Activated effector memory CD4-positive, alpha-beta T cell treated with Interleukin-2 at 50 U/mL for 16 hours (primary cell): ENCODE measurements around the gene SNUPN.

Source experiments
- DNase-seq: peaks from one replicate; pipeline ENCODE4 v3.0.0-alpha.2; 2020

The SNUPN gene

GRCh38 chr15:75625542-75626347 is at the start of gene SNUPN:
Gene SNUPN, minus strand, starts transcription at chr15:75625725. Its CDS starts 4,674 bp downstream, at chr15:75621051.
- DNase-seq = peak; percentile 91

DNA sequence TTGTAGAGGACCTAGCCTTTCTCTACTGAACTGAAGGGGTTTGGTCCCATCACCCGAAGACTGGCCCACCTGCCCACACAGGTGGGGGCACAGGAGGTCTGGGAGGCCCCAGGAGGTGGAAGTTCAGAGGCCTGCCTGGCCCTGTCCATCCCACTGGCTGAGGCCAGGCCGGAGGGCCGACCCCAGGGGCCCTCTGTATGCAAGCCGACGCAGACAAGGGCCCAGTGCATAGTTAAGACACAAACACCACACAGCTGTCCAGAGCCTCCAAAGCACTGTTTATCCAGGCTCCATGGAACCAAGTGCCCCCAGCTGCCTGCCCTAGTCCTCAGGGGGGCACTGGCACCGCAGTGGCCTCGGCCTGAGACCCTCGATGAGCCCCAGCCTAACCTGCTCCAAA is 48.8 kb upstream of the SNUPN start:
- DNase-seq = no peak

DNA sequence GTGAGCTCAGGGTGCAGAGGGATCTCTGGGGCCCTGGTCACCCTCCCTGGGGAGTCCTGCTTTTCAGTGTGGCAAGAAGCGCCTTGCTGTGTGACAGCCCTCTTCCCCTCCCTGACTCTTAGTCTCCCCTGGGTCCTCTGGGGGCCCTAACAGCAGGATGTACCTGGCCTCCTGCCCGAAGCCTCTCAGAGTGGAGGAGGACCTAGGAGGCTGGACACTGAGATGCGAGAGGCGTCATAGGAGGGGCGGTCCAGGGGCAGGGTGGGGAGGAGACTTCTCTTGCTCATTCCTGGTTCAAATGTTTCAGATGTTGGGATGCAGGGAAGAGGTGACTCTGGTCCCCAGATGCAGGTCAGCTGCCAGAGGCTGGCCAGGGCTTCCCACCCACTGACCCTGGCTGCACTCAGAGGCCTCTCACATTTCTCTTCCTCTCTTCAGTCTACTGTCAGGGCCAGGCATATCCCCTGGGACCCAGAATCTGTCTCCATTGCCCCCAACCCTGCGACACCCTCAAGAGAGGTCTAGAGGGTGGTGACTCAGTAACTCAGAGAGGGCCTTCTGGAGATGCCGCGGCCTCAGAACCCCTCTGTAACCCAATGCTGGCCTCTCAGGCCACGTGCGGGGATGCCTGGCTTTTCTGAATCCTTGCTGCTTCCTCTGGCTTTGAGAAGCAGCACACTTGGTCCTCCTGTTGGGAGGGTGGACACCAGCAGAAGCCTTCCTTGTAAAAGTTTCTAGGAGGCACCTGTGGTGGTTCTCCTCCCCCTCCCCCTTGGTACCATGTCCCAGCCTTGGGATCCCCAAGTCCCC is 48.1 kb upstream of the SNUPN start:
- DNase-seq = no peak

GRCh38 chr15:75672646-75673425 is 47.3 kb upstream of the SNUPN start:
- DNase-seq = no peak

- DNase-seq = no peak
Measured at GRCh38 chr15:75671730-75672602, 46.4 kb upstream of the SNUPN start.

- no peak for DNase-seq
Measured at GRCh38 chr15:75669879-75670212, 44.3 kb upstream of the SNUPN start.

GRCh38 chr15:75669191-75669878 is 43.8 kb upstream of the SNUPN start:
- DNase-seq = no peak

DNA sequence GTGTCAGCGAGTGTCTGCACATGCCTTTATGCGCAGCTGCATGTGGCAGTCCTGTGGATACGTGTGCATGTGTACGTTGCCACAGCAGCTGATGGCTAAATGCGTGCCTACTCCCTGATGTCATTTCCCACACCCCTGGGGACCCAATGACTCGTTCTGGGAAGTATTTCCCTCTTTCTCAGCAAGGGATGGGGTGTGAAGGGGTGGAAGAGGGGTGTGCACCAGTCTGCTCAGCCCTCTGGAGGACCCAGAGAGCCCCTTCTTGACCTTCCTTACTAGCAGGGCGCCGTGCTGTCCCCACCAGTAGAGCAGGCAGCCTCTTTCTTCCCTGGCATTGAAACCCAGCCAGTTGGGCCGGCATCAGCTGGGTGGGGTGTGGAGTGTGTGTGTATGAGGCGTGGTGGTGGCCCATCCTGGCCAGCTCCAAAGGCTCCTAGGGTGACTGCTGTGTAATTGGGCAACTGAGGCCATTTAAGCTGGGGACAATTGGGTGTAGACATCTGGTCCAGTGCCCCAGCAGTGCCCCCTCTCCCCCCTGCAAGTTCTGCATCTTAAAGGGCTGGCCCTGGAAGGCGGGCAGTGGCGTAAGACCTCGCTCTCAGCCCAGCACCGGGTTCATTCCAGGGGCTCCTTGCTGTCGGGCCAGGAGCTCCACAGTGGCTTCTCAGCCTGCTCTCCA is 41.4 kb upstream of the SNUPN start:
- no peak for DNase-seq

DNA sequence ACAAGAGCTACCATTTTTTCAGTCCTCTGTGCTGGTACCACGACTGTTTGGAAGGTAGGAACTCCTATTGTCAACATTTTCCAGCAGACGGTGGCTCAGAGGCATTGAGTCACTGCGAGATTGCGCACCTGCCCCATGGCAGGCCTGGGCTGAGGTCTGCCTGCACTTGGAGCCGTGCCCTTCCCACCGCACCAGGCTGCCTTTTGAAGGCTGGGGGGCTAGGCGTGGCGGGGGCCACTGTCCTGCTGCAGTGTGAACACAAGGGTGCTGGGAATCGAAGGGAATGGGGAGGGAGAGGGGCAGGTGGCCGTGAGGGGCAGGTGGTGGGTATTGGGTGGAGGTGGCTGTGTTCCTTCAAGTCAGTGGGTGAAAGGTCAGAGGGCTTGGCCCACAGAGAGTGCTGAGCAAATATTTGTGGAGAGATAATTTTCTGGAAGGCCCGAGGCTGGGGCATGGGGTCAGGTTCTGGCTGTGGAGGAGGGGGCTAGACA is 38.5 kb upstream of the SNUPN start:
- DNase-seq = no peak

DNA sequence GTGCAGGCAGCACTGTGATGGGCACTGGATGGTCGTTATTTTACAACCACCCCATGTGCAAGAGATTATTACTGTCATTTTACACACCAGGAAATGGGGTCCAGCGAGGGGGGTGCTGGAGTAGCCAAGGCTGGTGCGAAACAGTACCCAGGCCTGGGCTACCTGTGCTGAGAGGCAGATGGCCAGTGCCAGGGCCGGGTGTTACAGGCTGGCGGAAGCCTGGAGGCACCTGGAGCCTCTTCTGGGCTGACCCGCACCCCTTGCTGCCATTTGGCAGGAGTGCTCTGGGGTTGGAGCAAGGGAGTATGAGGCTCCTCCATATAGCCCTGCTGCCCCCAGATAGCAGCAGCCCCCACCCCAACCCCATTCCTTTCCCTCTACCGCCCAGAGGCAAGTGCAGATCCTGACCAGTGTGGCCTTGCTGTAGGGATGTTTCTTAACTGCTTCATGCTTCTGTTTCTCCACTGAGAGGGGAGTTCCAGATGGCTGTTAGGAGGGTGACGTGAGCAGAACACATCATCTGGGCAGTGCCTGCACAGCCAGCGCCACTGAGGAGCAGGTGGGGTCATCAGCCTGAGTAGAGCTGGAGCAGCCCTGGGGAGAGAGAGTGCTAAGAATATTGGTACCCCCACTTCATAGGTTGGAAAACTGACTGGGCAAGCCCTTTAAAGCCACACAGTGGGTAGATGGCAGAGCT is 37.4 kb upstream of the SNUPN start:
- DNase-seq = no peak

- DNase-seq = no peak
Measured at GRCh38 chr15:75661756-75662140, 36.2 kb upstream of the SNUPN start.

GRCh38 chr15:75661100-75661755 is 35.7 kb upstream of the SNUPN start:
- no peak for DNase-seq

DNA sequence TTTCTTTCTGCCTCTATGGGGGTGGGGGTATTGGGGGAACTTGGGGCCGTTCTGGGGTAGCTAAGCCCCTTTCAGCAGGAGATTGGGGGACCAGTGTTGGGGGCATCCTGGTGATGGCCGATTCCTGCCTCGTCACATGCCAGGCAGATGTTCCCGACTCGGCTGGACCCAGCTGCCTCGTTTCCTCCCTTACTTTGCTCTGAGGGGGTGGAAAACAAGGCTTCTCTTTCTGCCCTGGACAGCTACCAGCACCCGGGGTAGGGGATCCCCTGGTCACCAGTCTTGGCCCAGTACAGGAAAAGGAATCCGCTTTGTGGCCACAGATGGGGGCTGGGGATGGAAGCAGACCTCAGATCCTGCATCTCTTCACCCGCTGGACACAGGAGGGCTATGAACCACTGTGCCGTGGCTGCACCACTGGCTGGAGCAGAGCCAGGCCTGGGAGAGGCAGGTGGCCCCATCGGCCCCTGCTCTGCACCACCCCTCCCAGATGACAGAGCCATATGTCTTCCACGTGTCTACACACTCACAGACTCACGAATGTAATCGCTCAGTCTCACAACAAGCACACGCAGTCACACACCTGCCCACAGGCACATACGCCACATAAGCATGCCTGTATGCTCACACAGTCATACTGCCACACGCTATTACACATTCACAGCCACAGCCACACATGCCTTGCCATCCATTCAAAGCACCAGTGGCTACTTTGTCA is 34.6 kb upstream of the SNUPN start:
- DNase-seq = no peak

DNA sequence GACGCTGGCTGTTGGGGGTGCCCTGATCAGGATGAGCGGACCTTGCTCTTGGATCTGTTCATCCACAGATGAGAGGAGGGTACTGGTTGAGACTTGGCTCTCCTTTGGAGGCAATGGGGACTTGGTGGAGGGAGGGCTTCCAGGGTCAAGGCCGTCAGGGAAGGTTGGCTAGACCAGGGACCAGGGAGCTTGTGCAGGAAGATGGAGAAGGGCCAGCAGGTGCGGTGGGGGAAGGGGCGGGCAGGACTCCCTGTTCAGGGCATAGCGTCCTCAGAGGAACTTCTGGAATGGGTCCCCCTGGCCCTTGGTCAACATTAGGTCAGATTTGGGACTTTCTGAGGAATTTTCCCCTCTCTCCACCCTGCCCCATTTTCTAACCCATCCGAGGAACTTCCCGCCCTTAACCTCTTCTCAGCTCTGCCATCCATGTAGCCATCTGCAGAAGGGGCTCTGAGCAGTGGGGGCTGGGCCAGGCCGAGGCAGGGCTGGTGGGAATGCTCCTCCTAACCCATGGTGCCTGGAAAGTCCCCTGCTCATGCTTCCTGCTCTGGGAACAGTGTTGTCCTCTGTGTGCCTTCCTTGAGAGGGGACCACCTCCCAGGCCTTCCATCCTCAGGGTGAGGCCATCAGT is 33.7 kb upstream of the SNUPN start:
- no peak for DNase-seq

DNA sequence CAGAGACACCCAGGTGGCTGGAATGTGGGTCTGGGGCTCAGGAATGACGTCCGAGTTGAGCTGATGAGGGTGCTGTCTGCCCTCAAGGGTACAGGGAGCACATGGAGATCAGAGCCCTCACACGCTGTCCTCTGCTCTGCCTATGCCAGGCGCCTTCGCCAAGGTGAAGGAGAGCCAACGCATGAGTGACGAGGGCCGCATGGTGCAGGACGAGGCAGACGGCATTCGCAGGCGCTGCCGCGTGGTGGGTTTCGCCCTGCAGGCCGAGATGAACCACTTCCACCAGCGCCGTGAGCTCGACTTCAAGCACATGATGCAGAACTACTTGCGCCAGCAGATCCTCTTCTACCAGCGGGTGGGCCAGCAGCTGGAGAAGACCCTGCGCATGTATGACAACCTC is 31.3 kb upstream of the SNUPN start:
- DNase-seq = no peak

DNA sequence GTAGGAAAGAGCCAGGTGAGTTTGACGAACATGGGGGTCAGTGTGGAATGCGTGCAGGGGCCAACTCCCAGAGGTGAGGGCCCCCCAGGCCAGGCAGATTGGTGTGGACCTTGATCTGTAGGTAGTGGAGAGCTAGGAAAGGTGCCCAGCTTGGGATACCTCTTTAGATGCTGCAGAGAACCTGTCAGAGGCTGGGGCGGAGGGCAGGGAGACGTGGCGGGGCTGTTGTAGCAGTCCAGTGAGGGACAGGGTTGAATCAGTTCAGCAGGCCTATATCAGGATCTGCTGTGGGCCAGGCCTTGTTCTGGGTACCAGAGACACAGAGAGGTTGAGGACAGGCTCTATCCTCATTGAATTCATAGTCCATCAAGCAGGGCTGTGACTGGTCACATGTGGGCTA is 30.8 kb upstream of the SNUPN start:
- no peak for DNase-seq

DNA sequence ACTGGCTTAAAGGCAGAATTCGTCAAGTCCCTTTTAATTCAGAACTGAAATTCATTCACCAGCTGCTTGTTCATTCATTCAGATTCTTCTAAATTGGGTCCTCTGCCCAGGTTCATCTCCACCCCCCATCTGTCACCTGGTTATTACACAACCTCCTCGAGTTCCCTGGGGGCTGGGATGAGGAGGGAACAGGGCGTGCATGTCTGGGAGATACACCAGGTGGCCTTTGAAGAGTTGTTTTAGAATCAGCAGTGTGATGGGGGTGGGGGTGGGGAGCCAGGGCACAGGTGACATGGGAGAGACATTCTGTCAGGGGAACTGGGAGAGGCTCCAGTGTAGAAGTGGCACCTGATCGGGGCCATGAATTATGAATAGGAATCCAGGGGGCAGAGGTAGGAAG is 30.4 kb upstream of the SNUPN start:
- DNase-seq = no peak

DNA sequence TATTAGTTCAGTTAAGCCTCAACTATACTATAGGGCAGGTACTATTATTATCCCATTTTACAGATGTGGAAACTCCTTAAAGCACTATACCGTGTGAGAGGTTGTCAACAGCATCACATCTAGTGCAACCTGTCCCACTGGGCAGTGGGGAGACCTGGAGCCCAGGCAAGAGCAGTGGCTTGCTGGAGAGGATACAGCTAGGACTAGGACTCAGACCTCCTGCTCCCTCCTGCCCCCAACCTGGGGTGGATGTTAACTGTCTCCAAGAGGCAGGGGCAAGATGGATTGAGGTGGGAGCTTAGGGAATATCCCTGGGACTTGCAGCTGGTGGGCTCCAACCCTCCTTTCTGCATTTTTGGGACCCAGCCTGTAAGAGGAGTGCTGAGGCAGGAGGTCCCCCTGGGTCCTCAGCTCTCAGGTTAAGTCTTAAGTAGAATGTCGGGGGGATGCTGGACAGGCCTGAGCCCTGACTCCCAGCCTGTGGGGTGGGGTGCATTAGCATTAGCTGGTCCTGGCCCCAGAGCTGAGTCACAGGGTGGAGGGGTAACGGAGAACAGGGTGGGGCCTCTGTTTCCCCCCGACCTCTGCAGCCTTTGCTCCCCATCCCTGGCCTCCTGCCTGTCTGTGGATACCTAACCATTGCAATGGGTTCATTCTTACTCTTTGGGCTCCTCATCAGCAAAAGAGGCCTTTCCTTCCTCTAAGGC is 28.8 kb upstream of the SNUPN start:
- DNase-seq = no peak
